Esophagus squamous epithelium (tissue), 5 donors: ENCODE results near the gene PKHD1. TPM values are rescaled to one million over a fixed set of nuclear protein-coding genes. Genes with fewer than 3 reads are reported as not detected.

ENCODE experiments used
- DNase-seq: peaks from one replicate; lab custom pipeline; 2025; lab: John Stamatoyannopoulos, UW
- H3K27ac ChIP-seq, 4 donors: fragments of 200-600 bp; sonication (generic); one replicate each; pipeline ENCODE4 v1.5.1; 2016 to 2019; ENCODE audit warnings: mild to moderate bottlenecking in 1 of 4
- H3K27me3 ChIP-seq, 4 donors: fragments of 200-600 bp; sonication (generic); 1 replicate in 3 of 4; 2 replicates in 1 of 4; pipeline versions ENCODE4 v1.5.1 to v1.6.0; 2017 to 2021; ENCODE audit warnings: antibody characterized with exemption in 1 of 4
- H3K36me3 ChIP-seq, 3 donors: fragments of 200-600 bp; sonication (generic); one replicate each; pipeline ENCODE4 v1.5.1; 2016 to 2019
- H3K4me1 ChIP-seq, 3 donors: fragments of 200-600 bp; sonication (generic); one replicate each; pipeline ENCODE4 v1.5.1; 2017 to 2019
- H3K4me3 ChIP-seq, 4 donors: fragments of 200-600 bp; sonication (generic); 1 replicate in 3 of 4; 2 replicates in 1 of 4; pipeline ENCODE4 v1.5.1; 2016 to 2019; ENCODE audit warnings: mild to moderate bottlenecking in 2 of 4, moderate library complexity in 1 of 4
- H3K9me3 ChIP-seq, 3 donors: fragments of 200-600 bp; sonication (generic); one replicate each; pipeline ENCODE4 v1.5.1; 2016 to 2019
- POLR2A ChIP-seq, 4 donors: fragments of 450-650 bp; IDR thresholded peaks; one replicate each; pipeline ENCODE4 v1.6.1; 2017; ENCODE audit warnings: antibody characterized with exemption in 4 of 4, mild to moderate bottlenecking in 4 of 4, moderate library complexity in 3 of 4
- WGBS, 2 donors: methylation state at CpG; one replicate each; pipeline ENCODE4 v1.1.5; 2018; 5-methylcytosine and 5-hydroxymethylcytosine counted together
- intact Hi-C: fragments of 100-400 bp; cut with DNase I; formaldehyde crosslinking; loops from one replicate; pipeline ENCODE4 v1.15.0; 2022
- total RNA-seq, 4 donors: library from RNA; depleted of rRNA; stranded (reverse); fragments of >200 nt; gene quantifications; one replicate each; pipeline ENCODE4 v1.1.0, GENCODE V29; 2016
- TF ChIP-seq, protein P1 (sequence below), 6 experiments: fragments of 450-650 bp in 4 of 6; fragments of 200-600 bp in 2 of 6; sonication (generic) in 2 of 6; IDR thresholded peaks; one replicate each; pipeline ENCODE4 v1.5.1; 2016 to 2019; ENCODE audit warnings: antibody characterized with exemption in 6 of 6, mild to moderate bottlenecking in 4 of 6, moderate library complexity in 4 of 6
- donor health status: DM: yes; HTN: yes; CAD: no.

The PKHD1 gene
- total RNA-seq, 4 donors from 2014 or later: 0.04 TPM; not detected in 3

GRCh38 chr6:51640021-51640420, 447.4 kb downstream of the PKHD1 start:
- H3K36me3 ChIP-seq: no peaks in the 10 kb centered on the region
- no peak overlapping the region for H3K27ac ChIP-seq
- H3K4me3 ChIP-seq: no peak overlapping the region
- intact Hi-C loops: no loop called here
- no peaks in the 10 kb centered on the region for H3K4me1 ChIP-seq
- no peak for TF ChIP-seq POLR2A (IDR thresholded peaks at IDR 0.05)
- TF ChIP-seq, protein P1, sequence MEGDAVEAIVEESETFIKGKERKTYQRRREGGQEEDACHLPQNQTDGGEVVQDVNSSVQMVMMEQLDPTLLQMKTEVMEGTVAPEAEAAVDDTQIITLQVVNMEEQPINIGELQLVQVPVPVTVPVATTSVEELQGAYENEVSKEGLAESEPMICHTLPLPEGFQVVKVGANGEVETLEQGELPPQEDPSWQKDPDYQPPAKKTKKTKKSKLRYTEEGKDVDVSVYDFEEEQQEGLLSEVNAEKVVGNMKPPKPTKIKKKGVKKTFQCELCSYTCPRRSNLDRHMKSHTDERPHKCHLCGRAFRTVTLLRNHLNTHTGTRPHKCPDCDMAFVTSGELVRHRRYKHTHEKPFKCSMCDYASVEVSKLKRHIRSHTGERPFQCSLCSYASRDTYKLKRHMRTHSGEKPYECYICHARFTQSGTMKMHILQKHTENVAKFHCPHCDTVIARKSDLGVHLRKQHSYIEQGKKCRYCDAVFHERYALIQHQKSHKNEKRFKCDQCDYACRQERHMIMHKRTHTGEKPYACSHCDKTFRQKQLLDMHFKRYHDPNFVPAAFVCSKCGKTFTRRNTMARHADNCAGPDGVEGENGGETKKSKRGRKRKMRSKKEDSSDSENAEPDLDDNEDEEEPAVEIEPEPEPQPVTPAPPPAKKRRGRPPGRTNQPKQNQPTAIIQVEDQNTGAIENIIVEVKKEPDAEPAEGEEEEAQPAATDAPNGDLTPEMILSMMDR (IDR thresholded peaks at IDR 0.05): no peak
- no peak for DNase-seq
- 75 to 85% methylated on average over 6 of the region's 6 CpGs for WGBS, 2 donors
- H3K9me3 ChIP-seq: no peaks in the 10 kb centered on the region
- no peaks in the 10 kb centered on the region for H3K27me3 ChIP-seq

- no peaks in the 10 kb centered on the region for H3K9me3 ChIP-seq
- no peak for DNase-seq
- 57 to 70% methylated on average over 1 of the region's 1 CpG for WGBS, 2 donors
- no peaks in the 10 kb centered on the region for H3K4me1 ChIP-seq
- no peak overlapping the region for H3K27ac ChIP-seq
- no peak for TF ChIP-seq POLR2A (IDR thresholded peaks at IDR 0.05)
- TF ChIP-seq, protein P1 (IDR thresholded peaks at IDR 0.05): no peak
- H3K36me3 ChIP-seq: no peaks in the 10 kb centered on the region
- no peak overlapping the region for H3K4me3 ChIP-seq
- H3K27me3 ChIP-seq: no peaks in the 10 kb centered on the region
- intact Hi-C loops: no loop called here
Measured at GRCh38 chr6:51633424-51633823, 454.0 kb downstream of the PKHD1 start.

DNA sequence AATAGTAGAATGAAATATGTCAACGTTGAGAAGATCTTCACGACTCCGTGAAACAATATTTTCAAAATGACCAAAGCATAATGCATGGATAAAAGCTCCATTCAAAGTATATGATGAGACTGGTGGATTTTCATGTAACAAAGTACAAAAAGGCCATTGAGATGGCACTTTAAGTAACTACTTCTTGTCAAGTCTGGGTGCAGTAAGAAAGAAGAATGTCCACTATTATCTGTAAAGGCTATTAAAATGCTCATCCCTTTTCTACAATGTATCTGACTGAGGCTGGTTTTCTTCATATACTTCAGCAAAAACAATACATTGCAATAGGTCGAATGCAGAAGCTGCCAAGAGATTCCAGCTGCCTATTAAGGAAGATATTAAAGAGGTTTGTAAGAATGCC, 457.4 kb downstream of the PKHD1 start:
- Histone ChIP-seq H3K4me3 (no peak overlapping the region), H3K4me1 (no peaks in the 10 kb centered on the region), H3K36me3 (no peaks in the 10 kb centered on the region), H3K27me3 (no peaks in the 10 kb centered on the region), H3K9me3 (no peaks in the 10 kb centered on the region), H3K27ac (no peak overlapping the region)
- TF ChIP-seq, protein P1 (IDR thresholded peaks at IDR 0.05): no peak
- no peak for TF ChIP-seq POLR2A (IDR thresholded peaks at IDR 0.05)
- intact Hi-C loops: no loop called here
- 81% methylated on average over 4 of the region's 4 CpGs for WGBS, 2 donors
- DNase-seq: no peak

DNA sequence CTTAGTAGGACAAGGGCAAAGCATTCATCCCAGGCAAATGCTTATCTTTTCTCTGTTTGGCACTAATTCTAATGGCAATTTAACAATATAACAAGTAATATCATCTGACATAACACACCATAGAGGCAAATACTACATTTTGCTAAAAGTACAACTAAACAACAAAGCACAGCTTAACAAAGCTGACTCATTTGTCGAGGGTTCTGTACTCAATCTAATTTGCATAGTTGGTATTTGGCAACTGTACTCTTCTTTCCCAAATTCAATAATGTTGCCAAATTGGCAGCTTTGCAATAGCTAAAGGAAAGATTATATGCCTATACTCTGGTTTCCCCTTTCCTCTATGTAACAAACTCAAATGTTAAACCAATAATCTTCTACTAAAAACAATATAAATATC, 461.0 kb downstream of the PKHD1 start:
- H3K27me3 ChIP-seq: no peaks in the 10 kb centered on the region
- TF ChIP-seq, protein P1 (IDR thresholded peaks at IDR 0.05): no peak
- no peaks in the 10 kb centered on the region for H3K9me3 ChIP-seq
- DNase-seq: no peak
- 18 to 32% methylated on average over 1 of the region's 1 CpG for WGBS, 2 donors
- no peak overlapping the region for H3K27ac ChIP-seq
- no peaks in the 10 kb centered on the region for H3K4me1 ChIP-seq
- intact Hi-C loops: no loop called here
- H3K4me3 ChIP-seq: no peak overlapping the region
- no peaks in the 10 kb centered on the region for H3K36me3 ChIP-seq

DNA sequence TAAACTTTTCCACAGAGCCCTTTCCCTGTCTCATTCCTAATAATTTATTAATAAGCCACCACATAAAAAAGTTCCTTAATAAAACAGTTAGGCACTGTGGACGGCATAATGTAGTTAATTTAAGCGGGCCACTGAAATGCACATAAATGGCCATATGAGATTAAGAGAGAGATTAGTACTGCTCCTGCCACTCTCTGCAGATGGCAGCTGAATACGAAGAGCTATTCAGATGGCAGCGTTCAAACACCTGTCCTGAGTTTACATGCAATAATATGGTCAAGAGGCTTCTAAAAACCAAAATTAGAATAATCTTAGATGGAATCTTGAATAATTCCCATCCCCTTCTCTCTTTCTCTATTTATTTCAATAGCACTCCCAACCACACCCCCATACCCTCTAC, 461.8 kb downstream of the PKHD1 start:
- H3K27me3 ChIP-seq: no peaks in the 10 kb centered on the region
- intact Hi-C loops: no loop called here
- no peak for TF ChIP-seq POLR2A (IDR thresholded peaks at IDR 0.05)
- TF ChIP-seq, protein P1 (IDR thresholded peaks at IDR 0.05): no peak
- no peaks in the 10 kb centered on the region for H3K36me3 ChIP-seq
- WGBS, 2 donors: 89 to 94% methylated on average over 4 of the region's 4 CpGs
- DNase-seq: no peak
- H3K4me3 ChIP-seq: no peak overlapping the region
- no peak overlapping the region for H3K27ac ChIP-seq
- H3K9me3 ChIP-seq: no peaks in the 10 kb centered on the region
- no peaks in the 10 kb centered on the region for H3K4me1 ChIP-seq
